WTC11 (cell line): Measurements from ENCODE around the gene JMJD7. TPM values are rescaled to one million over a fixed set of nuclear protein-coding genes. Genes with fewer than 3 reads are reported as not detected.
A peak's percentile ranks its signal among the peaks of the same experiment; 100 is the strongest.

Experiments
- ATAC-seq: fragments of 200-7000 bp; cut with Tn5 transposase; 2 replicates; pipeline ENCODE4 v1.10.0; 2021; ENCODE audit warnings: mild to moderate bottlenecking, moderate library complexity
- CTCF ChIA-PET: fragments of 300-600 bp; sonication (Branson Sonifier 250); formaldehyde crosslinking; loops from one replicate; lab custom pipeline; 2021; ENCODE audit warnings: antibody characterized with exemption; lab: Charles Lee
- POLR2A ChIA-PET: fragments of 350-600 bp; sonication (Branson Sonifier 250); formaldehyde crosslinking; loops from one replicate; lab custom pipeline; 2021; ENCODE audit warnings: antibody characterized with exemption; lab: Charles Lee
- DNase-seq: peaks from one replicate; pipeline ENCODE4 v3.0.0; 2021; ENCODE audit warnings: low spot score
- H3K27ac Mint-ChIP-seq: 2 replicates; pipeline ENCODE4 v1.8.0; 2021; ENCODE audit warnings: mixed read lengths
- H3K27me3 Mint-ChIP-seq: 2 replicates; pipeline ENCODE4 v1.8.0; 2021; ENCODE audit warnings: low read depth, mild to moderate bottlenecking, moderate library complexity, mixed read lengths
- H3K36me3 Mint-ChIP-seq: 2 replicates; pipeline ENCODE4 v1.8.0; 2021; ENCODE audit warnings: mixed read lengths
- H3K4me1 Mint-ChIP-seq: 2 replicates; pipeline ENCODE4 v1.8.0; 2022; ENCODE audit warnings: mixed read lengths
- H3K4me3 Mint-ChIP-seq: 2 replicates; pipeline ENCODE4 v1.8.0; 2021; ENCODE audit warnings: mild to moderate bottlenecking, moderate library complexity, mixed read lengths
- H3K9me3 Mint-ChIP-seq: 2 replicates; pipeline ENCODE4 v1.8.0; 2021; ENCODE audit warnings: mixed read lengths
- AFF4 ChIP-seq: sonication (generic); formaldehyde crosslinking; IDR thresholded peaks from 2 replicates; pipeline ENCODE4 v1.8.1; 2023; ENCODE audit warnings: mild to moderate bottlenecking, missing genetic modification reagents, borderline replicate concordance
- ARID4B ChIP-seq: sonication (generic); formaldehyde crosslinking; IDR thresholded peaks from 2 replicates; pipeline ENCODE4 v1.8.0; 2023; ENCODE audit warnings: missing genetic modification reagents, mild to moderate bottlenecking, borderline replicate concordance
- CDX4 ChIP-seq: fragments of 250-450 bp; sonication (Bioruptor Pico); IDR thresholded peaks from 2 replicates; pipeline ENCODE4 v1.9.0; 2021; ENCODE audit warnings: moderate library complexity, mild to moderate bottlenecking, inconsistent platforms, borderline replicate concordance
- CREB1 ChIP-seq: sonication (generic); formaldehyde crosslinking; IDR thresholded peaks from 2 replicates; pipeline ENCODE4 v1.8.0; 2023; ENCODE audit warnings: mild to moderate bottlenecking, missing genetic modification reagents
- GABPB1 ChIP-seq: sonication (generic); formaldehyde crosslinking; IDR thresholded peaks from 2 replicates; pipeline ENCODE4 v1.8.1; 2023; ENCODE audit warnings: mild to moderate bottlenecking, missing genetic modification reagents
- MLX ChIP-seq: sonication (generic); formaldehyde crosslinking; IDR thresholded peaks from 2 replicates; pipeline ENCODE4 v1.8.1; 2023; ENCODE audit warnings: mild to moderate bottlenecking, missing genetic modification reagents, moderate library complexity
- SP1 ChIP-seq: sonication (generic); formaldehyde crosslinking; conservative IDR thresholded peaks from 2 replicates; pipeline ENCODE4 v1.8.1; 2022; ENCODE audit warnings: missing genetic modification reagents
- ZNF416 ChIP-seq: fragments of 250-450 bp; sonication (Bioruptor Pico); IDR thresholded peaks from 2 replicates; pipeline ENCODE4 v1.9.0; 2021; ENCODE audit warnings: mild to moderate bottlenecking, inconsistent platforms
- ZNF423 ChIP-seq: fragments of 250-450 bp; sonication (Bioruptor Pico); IDR thresholded peaks from 2 replicates; pipeline ENCODE4 v2.1.2; 2022; ENCODE audit warnings: mild to moderate bottlenecking, moderate library complexity
- ZNF425 ChIP-seq: fragments of 250-450 bp; sonication (Bioruptor Pico); conservative IDR thresholded peaks from 2 replicates; pipeline ENCODE4 v1.9.0; 2021; ENCODE audit warnings: mild to moderate bottlenecking
- ZNF512 ChIP-seq: sonication (generic); formaldehyde crosslinking; IDR thresholded peaks from 2 replicates; pipeline ENCODE4 v1.8.1; 2022; ENCODE audit warnings: missing genetic modification reagents, borderline replicate concordance
- total RNA-seq: library from RNA; stranded (reverse); gene quantifications from 3 replicates; pipeline ENCODE4 v1.2.3, GENCODE V29; 2021

Gene JMJD7
- total RNA-seq, 1 experiment from 2014 or later: 19.9 TPM

- ATAC-seq: no peak
- TF ChIP-seq ZNF423 (CRISPR knock-in tag) (no peak), SP1 (CRISPR knock-in tag) (no peak), AFF4 (0 out of 2 replicates have a peak, but pooled peaks have one; percentile 44), ZNF416 (no peak), CREB1 (CRISPR knock-in tag) (no peak), GABPB1 (no peak)
- H3K27me3 Mint-ChIP-seq: no peaks in the 10 kb centered on the region
- H3K36me3 Mint-ChIP-seq: peaks cover 10% of the 10 kb centered on the region
- ChIA-PET POLR2A (interaction anchor here (0.6 to 2.0 kb wide), 2 partner anchors 23 to 70 kb away, joined by 3 to 4 read pairs; no protein-coding TSS in a partner anchor), CTCF (interaction anchor here (0.5 to 4.4 kb wide), 6 partner anchors 12 to 1304 kb away, joined by 3 to 37 read pairs (median 4); partner anchors contain the start of gene MAPKBP1)
- peaks cover 3% of the 10 kb centered on the region for H3K4me1 Mint-ChIP-seq
- no peak overlapping the region for H3K27ac Mint-ChIP-seq
- no peak for DNase-seq
- H3K4me3 Mint-ChIP-seq: no peak overlapping the region
- H3K9me3 Mint-ChIP-seq: no peaks in the 10 kb centered on the region
Measured at GRCh38 chr15:41850482-41851166, 22.7 kb downstream of the JMJD7 start.

GRCh38 chr15:41851167-41851523 lies 23.3 kb downstream of the JMJD7 start:
- Mint-ChIP-seq H3K36me3 (peaks cover 10% of the 10 kb centered on the region), H3K27ac (peak overlapping the region; percentile 57; the same call in 1 of the 2 replicates), H3K4me1 (peaks cover 4% of the 10 kb centered on the region), H3K27me3 (no peaks in the 10 kb centered on the region), H3K9me3 (no peaks in the 10 kb centered on the region), H3K4me3 (no peak overlapping the region)
- TF ChIP-seq CREB1 (CRISPR knock-in tag) (no peak), ZNF425 (CRISPR knock-in tag) (no peak), CDX4 (CRISPR knock-in tag) (no peak)
- ChIA-PET POLR2A (interaction anchor here (0.6 to 2.0 kb wide), 2 partner anchors 24 to 71 kb away, joined by 3 to 4 read pairs; no protein-coding TSS in a partner anchor), CTCF (interaction anchor here (0.5 to 4.4 kb wide), 7 partner anchors 11 to 1305 kb away, joined by 3 to 37 read pairs (median 4); partner anchors contain the start of gene MAPKBP1)
- no peak for ATAC-seq
- no peak for DNase-seq

GRCh38 chr15:41851755-41852370 lies 24.0 kb downstream of the JMJD7 start:
- no peak for ATAC-seq
- CTCF ChIA-PET: interaction anchor here (0.6 to 4.4 kb wide), 7 partner anchors 24 to 105 kb away, joined by 3 to 37 read pairs (median 4); partner anchors contain the start of gene MAPKBP1
- no peak for TF ChIP-seq ZNF512 (CRISPR knock-in tag)
- no peak for TF ChIP-seq CDX4 (CRISPR knock-in tag)
- no peak for TF ChIP-seq MLX (CRISPR knock-in tag)
- no peak for TF ChIP-seq ARID4B (CRISPR knock-in tag)
- TF ChIP-seq ZNF416: no peak

More at GRCh38 chr15:41851755-41852370, 24.0 kb downstream of the JMJD7 start:
- H3K36me3 Mint-ChIP-seq: peaks cover 10% of the 10 kb centered on the region
- no peaks in the 10 kb centered on the region for H3K9me3 Mint-ChIP-seq
- H3K4me3 Mint-ChIP-seq: no peak overlapping the region
- no peaks in the 10 kb centered on the region for H3K27me3 Mint-ChIP-seq
- POLR2A ChIA-PET: interaction anchor here (0.6 to 2.0 kb wide), 4 partner anchors 12 to 515 kb away, joined by 3 to 5 read pairs (median 4); no protein-coding TSS in a partner anchor
- H3K27ac Mint-ChIP-seq: no peak overlapping the region
- DNase-seq: no peak
- H3K4me1 Mint-ChIP-seq: peaks cover 4% of the 10 kb centered on the region
